Stimulated activated CD8-positive, alpha-beta memory T cell treated with anti-CD3 and anti-CD28 coated beads, Interleukin-4, amount 100 ng/mL, for 4 hours (primary cell): ENCODE results near the gene BACH2.
"Not testable (repeated sequence)": the region's sequence is repeated elsewhere in the genome, so short reads cannot be mapped to it uniquely, and the experiment has no call there.

ENCODE experiments used
- DNase-seq, 2 donors: peaks; one replicate each; pipeline ENCODE4 v3.0.0-alpha.2; 2020; ENCODE audit warnings: low read depth in 2 of 2, low spot score in 1 of 2

The BACH2 gene

DNA sequence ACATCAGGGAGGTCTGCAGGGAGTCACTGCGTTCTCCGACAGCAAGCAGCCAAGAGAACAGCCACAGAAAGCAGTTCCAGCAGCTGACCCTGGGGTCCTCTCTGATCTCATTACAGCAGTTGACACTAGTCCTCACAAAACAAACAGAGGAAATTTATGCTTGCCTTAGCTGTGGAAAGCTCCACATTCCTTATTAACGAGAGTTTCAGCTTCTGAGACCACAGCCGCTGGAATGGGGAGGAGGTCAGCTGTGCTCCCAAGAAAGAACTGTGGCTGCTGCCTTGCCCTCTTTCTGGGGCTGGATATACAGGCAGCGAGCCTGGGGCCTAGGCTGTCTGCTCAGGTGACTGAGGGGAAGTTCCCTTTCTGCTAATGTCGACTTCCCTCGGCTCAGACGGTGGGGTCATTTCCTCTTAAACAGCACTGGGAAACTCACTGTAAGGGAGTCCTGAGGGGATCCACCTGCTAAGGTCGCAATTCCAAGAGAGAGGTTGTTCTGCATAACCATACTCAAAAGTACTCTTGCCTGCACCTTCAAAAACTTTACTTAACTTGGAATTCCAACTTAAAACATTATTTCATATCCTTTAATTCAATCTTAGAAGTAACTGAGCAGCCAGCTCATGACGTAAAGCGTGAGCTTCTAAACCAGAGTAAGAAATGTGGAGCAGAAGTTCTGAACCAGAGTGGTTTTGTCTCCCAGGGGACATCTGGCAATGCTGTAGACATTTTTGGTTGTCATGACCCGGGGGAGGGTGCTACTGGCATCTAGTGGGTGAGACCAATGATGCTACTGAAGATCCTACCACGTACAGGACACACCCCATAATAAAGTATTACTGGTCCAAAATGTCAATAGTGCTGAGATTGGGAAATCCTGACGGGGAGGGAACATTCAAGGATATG lies 80.3 kb downstream of the BACH2 start:
- DNase-seq: no peak

DNA sequence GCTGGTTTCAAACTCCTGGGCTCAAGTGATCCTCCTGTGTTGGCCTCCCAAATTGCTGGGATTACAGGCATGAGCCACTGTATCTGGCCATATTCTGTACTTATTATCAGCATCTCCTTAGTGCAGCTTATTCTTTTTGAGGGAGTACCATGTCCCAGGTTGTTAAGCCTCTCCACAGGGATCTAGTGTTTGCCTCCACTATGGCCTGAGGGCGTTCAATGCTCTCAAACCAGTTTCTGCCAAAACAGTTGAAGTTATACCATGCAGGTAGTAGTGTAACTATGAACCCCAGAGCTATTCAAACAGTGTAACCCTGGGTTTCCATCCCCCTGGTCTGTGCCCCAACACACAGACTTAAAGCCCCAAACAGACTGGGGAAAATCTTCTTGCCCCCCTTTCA lies 81.7 kb downstream of the BACH2 start:
- DNase-seq: no peak

DNA sequence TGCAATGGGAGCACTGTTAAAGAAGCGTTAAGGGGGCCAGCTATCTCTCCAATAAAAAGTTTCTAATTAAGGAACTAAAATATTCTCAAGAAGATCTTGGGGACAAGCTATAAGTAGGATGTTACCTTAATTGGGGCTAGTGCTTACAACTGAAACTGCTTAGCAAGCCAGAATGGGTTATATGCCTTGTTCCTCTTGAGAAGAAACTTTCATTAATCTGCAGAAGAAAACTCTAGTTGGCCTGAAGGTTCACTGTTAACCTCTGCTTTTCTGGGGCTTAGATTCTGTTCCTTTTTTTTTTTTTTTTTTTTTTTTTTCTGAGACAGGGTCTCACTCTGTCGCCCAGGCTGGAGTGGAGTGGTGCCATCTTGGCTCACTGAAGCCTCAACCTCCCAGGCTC lies 82.2 kb downstream of the BACH2 start:
- DNase-seq: no peak

DNA sequence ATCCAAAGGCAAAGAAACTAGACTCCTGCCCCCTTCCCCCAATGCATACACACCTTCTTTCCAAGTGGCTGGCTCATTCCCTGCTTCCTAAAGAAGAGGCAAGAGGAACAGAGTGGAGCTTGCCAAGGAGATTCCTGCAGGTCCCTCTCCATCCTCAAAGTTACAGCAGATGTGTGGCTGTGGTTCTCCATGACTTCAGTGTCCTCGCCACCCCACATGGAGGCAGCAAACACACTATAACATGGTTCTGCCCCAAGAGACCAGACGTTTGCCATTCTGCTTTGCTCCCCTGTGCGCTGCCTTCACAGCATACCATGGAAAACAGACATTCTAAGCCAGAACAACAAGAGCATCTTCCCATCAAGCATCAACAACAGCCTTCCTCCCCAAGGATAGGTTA lies 84.4 kb downstream of the BACH2 start:
- DNase-seq: no peak

DNA sequence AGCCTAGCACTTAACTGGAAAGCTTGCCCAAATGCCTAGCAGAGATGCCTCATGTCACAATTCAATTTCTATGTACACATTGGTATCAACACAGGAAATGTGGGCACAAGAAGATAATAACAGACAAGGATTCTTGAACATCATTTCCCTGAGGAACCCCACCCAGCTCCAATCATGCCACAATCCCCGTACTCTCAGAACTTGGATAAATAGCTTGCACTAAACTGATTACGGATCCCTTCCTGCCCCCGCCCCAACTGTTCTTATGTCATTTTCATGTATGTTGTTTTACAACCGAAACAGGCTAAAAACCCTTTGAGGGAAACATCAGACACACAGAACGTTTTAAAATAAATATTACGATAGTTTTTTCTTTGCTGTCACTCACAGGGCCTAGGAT lies 87.1 kb downstream of the BACH2 start:
- no peak for DNase-seq

DNA sequence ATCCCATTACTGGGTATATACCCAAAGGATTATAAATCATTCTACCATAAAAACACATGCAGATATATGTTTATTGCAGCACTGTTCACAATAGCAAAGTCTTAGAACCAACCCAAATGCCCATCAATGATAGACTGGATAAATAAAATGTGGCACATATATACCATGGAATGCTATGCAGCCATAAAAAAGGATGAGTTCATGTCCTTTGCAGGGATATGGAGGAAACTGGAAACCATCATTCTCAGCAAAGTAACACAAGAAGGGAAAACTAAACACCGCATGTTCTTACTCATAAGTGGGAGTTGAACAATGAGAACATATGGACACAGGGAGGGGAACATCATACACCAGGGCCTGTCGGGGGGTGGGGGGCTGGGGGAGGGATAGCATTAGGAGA lies 88.0 kb downstream of the BACH2 start:
- DNase-seq: not testable (repeated sequence)

DNA sequence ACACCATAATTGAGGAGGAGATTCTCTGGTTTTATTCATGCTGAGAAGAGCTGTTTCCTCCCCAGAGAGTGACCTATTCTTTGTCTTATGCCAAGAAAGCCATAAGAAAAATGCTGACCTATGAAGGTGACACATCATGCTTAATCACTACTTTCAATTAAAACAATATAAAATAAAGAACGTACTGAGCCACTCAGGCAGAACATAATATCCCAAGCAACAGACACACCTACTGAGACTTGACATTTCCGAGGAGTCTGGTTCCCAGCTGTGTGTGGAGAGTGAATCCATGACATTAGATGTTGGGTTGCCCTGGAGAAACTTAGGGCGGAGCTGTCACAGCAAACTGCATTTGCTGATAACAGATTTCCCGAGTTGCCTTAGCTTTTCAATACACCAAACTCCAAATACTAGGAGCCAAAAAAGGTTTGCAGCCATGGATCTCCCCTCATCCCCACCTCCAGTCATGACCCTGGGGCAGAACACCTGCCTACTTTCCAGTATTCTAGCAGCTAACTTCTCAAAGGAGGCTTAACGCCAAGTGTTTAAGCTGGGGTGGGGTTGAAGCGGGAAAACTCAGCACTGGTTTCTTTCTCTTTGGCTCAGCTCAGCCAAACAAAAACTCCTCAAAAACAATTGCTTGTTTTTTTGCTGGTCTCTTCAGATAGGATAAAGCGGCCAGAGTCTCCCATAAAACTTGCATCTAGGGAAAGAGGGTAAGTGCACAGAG lies 92.2 kb downstream of the BACH2 start:
- no peak for DNase-seq

DNA sequence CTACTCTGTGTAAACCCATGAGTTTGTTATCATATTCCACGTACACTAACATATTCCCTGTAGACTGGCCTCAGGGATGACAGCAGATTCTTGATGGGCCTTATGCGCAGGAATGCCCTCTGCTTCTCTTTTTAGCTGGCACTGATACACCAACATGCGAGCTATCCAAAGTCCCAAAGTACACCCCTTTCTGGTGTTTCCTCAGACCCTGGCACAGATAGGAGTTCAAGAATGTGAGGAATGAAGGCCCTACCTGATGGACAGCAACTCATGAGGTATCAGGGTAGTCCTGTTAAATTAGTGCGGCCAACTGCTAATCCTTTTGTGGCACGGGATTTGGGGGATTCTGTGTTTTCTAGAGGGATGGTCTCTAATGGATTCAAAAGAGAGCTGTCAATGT lies 93.0 kb downstream of the BACH2 start:
- no peak for DNase-seq

DNA sequence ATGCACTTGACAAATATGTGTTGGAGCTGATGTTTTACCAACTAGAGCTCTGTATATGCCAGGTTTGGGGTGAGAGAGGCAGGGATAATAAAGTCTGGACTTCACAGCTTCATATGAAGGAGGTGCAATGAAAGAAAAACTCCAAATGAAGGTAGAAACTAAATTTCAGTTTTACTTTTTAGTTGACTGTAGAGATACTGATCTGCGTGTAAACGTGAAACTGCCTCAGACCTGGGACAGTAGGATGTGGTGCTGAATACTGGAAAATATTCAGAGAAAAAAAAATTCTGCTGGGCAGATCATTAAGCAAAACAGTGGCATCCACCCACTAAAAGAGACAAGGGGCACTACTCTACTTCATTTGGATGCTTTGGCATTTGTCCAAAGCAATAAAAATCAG lies 94.5 kb downstream of the BACH2 start:
- no peak for DNase-seq

DNA sequence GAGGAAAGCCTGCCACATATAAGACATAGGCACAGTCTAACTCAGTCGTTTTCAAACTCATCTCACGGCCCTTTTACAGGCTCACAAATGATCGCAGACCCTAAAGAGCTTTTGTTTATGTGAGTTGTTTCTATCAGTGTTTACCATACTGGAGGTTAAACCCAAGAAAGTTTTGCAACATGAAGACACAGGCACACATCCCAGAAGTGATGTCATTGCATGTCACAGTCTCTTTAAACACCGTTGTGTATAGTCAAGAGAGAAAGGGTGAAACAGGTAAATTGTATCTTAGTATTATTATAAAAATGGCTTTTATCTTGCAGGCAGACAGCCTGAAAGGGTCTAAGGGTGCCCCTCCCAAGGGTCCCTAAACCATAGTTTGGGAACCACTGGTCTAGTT lies 96.7 kb downstream of the BACH2 start:
- DNase-seq: no peak

DNA sequence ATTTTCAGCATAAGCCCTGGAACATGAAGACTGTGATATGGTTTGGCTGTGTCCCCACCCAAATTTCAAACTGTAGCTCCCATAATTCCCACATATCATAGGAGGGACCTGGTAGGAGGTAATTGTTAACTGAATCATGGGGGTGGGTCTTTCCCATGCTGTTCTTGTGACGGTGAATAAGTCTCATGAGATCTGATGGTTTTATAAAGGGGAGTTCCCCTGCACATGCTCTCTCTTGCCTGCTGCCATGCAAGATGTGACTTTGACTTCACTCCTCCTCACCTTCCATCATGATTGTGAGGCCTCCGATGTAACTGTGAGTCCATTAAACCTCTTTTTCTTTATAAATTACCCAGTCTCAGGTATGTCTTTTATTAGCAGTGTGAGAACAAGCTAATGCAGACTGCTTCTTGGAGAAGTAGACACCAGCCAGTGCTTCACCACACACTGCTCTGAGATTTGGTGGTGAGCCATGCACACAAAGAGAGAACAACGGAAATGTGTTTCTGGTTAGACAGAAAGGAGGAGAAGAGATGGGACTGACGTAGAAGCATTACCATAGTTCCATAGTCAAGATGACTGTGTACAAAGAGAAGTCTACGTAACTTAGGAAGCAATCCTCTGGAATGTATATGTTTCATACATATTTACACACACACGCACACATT lies 97.8 kb downstream of the BACH2 start:
- no peak for DNase-seq

DNA sequence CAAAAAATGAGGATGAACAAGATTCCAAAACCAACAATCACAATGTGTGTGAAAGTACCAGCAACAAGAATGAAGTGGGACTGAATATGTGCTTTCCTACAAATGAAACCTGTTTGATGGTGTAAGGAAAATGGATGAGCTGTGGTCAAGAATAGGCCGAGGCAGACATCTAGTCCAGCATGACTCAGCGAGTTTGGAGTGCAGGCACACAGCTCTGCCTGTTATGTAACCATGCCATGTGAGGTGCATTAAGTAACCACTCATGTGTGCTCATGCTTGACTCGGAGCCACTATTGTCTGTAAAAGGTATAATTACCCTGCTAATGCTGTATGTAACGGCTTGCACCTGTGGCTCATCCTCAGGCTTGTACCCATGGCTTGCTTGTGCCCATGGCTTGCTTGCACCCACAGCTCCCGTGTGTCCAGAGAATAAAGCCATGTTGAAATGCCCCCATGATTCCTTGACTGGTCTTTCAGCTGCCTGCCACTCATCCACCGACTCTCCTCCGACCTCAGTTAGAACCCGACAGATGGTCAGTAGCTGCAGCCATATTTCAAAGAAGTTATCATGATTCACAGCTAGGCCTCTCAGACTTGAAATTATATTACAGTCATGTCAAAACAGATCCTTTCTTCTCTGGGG lies 98.7 kb downstream of the BACH2 start:
- DNase-seq: no peak

DNA sequence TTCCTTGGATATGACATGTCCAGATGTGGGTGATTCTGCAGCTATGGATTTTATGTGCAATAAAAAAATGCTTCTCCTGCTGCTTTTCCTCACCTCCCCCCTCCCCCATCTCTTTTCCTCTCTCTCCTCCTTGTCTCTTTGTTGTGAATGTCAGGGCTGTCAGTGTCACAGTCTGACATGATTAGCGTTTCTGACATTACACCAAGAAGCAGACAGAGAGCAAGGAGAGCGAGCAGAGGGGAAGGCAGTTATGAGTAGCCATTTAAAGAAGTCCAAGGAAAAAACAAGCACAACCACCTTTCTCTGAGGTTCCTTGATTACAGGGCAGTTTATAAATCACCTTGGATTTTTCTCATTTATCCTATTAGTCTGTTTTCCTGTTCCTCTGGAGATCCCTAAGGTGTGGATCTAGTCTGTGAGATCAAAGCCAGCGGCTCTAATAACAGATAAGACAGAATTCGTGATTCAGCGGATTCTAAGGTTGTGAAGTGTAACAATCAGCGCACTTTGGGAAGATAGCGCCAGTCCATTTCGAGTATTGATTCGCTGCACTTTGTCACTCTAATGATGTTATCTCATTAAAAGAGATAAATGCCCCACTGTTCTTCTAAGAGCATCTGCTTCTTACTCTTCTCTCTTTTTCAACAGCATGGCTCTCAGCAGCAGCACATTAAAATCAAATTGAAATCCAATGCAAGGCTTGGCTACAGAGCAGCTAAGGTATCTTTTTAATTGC lies 101.4 kb downstream of the BACH2 start:
- DNase-seq: no peak

DNA sequence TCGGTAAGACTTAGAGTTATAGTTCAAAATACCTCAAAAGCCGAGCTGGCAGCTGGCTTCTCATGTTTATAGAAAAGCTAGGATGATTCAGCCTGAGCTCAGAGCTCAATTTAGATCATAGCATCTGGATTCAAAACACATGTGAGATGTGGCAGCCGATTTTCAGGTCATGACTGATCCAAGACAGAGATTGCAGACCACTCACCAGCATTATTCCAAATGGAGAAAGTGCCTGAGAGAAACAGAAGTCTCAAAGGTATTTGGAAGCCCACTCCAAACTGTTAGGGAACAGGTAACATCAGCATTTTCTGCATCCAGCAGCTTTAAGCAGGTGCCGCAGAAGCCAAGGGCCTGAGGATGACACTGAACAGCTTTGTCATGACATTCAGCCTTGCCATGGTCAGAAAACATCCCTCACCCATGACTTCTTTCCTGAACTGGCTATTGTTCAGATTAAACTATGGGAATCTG lies 102.2 kb downstream of the BACH2 start:
- no peak for DNase-seq

DNA sequence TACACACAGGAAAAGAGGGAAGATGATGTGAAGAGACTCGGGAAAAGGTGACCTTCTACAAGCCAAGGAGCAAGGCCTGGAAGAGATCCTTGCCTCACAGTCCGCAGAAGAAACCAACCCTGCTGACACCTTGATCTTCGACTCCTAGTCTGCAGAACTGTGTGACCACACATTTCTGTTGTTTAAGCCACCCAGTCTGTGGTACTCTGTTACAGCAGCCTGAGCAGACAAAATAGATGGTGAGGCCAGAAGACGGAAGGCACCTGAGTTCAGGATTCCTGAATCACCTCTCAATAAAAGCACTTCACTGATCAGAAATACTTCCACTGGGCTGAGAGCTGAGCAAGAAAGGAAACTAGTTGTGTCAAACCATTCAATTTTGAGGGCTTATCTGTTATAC lies 103.3 kb downstream of the BACH2 start:
- DNase-seq: no peak

DNA sequence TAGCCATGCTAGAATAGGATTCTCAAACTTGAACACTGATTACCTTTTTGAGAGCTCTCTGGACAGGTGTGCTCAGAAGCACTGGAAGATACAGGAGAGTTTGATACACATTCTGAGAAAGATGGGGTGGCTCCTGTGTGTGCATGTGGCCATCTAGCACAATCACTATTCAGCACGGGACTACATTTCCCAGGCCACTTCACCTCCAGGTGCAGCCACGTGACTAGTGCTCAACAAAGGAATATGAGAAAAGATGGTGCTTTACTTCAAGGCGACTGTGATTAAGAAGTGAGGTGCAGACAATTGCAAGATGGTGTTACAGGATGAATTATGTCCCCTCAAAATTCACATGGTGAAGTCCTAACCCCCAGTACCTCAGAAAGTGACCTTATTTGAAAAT lies 103.8 kb downstream of the BACH2 start:
- no peak for DNase-seq

DNA sequence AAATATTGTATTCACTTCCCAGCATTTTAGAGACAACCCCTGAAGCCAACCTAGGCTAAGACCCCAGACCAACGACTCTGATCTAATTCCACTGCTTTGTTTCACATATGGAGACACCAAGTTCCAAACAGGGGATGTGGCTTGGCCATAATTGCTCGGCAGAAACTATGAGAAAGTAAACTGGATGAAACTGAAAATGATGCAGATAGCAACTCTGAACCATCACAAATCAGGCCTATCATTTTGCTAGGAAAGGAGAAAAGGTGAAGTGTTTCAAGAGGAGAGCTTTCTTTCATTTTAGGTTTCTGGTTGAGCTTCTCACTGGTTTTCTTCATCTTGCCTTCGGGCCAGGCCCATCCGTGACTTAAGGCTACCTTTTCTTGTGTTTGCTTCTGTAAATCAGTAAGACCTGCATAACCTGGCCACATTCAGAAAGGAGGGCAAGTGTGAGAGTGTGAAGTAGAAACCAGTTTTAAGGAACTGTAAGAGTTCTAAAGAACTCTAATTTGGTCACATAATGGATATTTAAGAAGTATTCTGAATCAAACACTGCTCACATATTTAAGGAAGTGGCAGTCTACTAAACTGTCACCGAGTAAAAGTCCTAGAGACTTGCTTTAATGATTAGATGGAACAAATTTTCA lies 105.8 kb downstream of the BACH2 start:
- no peak for DNase-seq

DNA sequence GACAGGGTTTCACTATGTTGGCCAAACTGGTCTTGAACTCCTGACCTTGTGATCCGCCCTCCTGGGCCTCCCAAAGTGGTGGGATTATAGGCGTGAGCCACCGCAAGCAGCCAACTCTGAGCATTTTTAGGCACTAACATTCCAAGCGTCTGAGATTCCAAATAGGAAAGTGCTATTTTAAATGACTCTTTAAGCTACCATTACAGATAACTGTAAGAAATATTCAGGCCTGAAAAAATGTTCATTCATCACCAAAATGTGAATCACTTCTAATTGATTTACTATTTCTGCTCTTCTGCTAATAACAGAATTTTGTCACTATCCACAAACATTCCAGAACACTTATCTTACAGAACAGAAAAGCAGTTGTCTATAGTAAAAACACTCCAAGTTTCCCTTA lies 106.5 kb downstream of the BACH2 start:
- DNase-seq: no peak

DNA sequence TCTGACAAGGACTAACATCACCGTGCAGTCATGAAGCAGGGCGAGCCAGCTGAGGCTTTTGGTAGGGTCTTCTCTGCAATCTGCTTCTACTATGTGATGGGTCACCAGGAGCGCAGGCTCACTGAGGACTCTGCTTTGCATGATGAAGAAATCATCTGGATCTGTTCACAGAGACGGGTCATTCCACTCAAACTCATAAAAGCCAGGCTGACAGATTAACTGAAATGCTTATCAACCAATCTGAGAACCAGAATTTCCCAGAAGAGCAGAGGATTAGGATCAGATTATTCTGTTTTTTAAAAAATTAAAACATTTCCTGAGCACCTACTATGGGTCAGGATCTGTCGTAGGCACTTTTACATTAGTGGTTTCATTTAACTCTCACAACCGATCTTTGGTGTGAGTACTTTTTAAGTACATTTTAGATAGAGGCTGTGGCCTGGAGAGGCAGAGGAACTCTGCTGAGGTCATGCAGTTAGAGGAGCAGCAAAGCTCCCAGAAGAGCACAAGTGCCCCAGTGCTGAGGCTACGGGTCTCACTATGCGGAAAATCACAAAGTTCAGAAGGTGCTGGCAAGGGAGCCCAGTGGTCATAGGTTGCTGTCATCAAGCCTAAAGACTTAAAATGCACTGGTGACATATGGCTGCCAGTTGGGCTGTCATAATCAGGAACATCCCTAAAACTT lies 109.1 kb downstream of the BACH2 start:
- no peak for DNase-seq
